ENCODE results near the gene BRI3.

Gene BRI3

DNA sequence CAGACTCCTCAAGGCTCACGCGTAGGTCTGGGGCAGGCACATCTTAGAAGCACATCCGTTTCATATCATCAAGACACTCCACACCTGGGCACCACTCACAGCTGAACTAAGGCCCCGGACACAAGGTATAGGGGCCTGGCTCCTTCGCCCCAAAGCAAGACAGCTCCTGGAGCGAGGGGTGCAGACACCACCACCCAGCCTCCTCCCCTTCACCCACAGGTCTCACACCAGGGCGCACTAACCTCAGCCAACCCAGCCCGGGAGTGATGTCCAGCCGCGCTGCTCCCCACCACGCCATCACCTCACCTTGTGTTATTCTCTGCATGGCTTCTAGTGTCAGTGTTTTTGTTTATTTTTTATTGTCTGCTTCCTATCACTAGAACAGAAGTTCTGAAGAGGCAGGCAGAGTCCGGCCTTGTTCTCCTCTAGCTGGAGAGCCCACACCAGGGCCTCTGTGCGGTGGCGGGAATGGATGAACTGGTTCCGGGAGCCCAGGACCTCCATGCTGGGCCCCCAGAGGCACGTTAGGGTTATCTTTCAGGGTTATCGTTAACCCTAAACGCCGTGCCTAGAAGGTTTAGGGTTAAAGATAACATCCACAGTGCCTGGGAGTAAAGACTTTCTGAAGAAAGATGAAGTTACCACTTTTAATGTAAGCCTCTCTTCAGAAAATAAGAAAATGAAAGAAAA is 21.8 kb downstream of the BRI3 start:
- TF ChIP-seq, protein P1, sequence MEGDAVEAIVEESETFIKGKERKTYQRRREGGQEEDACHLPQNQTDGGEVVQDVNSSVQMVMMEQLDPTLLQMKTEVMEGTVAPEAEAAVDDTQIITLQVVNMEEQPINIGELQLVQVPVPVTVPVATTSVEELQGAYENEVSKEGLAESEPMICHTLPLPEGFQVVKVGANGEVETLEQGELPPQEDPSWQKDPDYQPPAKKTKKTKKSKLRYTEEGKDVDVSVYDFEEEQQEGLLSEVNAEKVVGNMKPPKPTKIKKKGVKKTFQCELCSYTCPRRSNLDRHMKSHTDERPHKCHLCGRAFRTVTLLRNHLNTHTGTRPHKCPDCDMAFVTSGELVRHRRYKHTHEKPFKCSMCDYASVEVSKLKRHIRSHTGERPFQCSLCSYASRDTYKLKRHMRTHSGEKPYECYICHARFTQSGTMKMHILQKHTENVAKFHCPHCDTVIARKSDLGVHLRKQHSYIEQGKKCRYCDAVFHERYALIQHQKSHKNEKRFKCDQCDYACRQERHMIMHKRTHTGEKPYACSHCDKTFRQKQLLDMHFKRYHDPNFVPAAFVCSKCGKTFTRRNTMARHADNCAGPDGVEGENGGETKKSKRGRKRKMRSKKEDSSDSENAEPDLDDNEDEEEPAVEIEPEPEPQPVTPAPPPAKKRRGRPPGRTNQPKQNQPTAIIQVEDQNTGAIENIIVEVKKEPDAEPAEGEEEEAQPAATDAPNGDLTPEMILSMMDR (IDR thresholded peaks at IDR 0.05; ENCODE audit: low read depth, low read length): no peak
- H3K4me3 ChIP-seq (ENCODE audit: low read depth, low read length): no peak overlapping the region

DNA sequence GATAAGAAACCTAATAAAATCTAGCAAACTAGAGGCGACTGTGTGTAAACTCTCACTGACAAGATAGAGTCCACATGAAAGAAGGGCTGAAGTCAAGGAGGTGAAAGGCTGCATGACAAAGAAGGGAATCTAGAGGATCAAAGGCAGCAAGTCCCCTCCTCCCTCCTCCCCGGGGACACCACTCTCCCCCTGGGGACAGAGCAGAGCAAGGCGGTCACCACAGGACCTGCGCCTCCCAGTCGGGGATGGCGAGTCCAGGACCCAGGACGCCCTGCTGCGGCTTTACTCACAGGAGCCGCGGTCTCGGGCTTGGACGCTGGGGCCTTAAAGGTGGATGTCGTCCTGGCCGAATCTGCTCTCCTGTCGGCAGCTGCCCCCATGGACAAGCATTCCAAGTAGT is 22.4 kb downstream of the BRI3 start:
- TF ChIP-seq, protein P1 (IDR thresholded peaks at IDR 0.05; ENCODE audit: low read depth, low read length): no peak
- H3K4me3 ChIP-seq (ENCODE audit: low read depth, low read length): no peak overlapping the region

- TF ChIP-seq, protein P1 (IDR thresholded peaks at IDR 0.05; ENCODE audit: low read depth, low read length): no peak
- no peak overlapping the region for H3K4me3 ChIP-seq (ENCODE audit: low read depth, low read length)
Observed at GRCh38 chr7:98305951-98306535, 24.6 kb downstream of the BRI3 start.

DNA sequence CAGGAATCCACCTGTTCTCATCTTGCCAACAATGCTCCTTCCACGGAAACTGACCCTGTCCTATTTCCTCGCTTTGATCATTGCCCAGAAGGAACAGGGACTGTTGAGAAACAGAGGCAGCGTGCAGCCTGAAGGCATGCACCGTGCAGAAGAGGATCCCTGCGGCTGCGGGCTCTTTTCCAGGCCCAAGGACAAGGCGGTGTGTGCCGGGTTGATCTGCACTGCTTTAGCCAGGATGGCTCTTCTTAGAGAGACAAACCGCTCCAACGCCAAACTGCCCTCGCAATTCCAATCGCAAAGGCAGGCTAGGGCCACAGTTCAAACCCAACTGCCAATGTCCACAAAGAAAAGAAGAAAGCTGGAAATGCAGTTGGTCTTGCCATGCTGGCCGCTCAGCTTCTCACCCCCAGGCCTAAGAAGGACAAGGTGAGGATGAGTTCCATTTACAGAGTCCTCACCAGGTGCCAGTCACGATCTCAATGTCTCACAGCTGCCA is 26.5 kb downstream of the BRI3 start:
- H3K4me3 ChIP-seq (ENCODE audit: low read depth, low read length): no peak overlapping the region
- TF ChIP-seq, protein P1 (IDR thresholded peaks at IDR 0.05; ENCODE audit: low read depth, low read length): no peak

GRCh38 chr7:98309566-98309965 is 28.1 kb downstream of the BRI3 start:
- no peak overlapping the region for H3K4me3 ChIP-seq (ENCODE audit: low read depth, low read length)
- TF ChIP-seq, protein P1 (IDR thresholded peaks at IDR 0.05; ENCODE audit: low read depth, low read length): no peak

GRCh38 chr7:98312201-98312600 is 30.7 kb downstream of the BRI3 start:
- H3K4me3 ChIP-seq (ENCODE audit: low read depth, low read length): no peak overlapping the region
- TF ChIP-seq, protein P1 (IDR thresholded peaks at IDR 0.05; ENCODE audit: low read depth, low read length): no peak

DNA sequence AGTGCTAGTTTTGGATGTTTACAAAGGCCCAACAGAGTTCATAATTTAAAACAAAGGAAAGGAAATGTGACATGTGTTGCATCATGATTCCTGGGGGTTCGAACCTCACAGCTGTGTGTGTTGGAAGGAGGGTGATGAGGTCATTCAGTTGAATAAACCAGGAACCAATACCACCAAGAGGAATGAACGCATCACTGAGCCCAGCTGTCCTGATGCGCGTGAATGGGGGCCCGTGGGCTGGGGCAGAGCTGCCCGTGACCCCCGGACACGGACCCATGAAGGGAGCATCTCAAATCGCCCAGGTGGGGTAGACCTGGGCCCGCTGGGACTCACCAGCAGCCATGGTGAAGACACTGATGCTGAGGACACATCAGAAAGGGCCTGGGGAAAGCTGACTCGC is 33.0 kb downstream of the BRI3 start:
- no peak overlapping the region for H3K4me3 ChIP-seq (ENCODE audit: low read depth, low read length)
- TF ChIP-seq, protein P1 (IDR thresholded peaks at IDR 0.05; ENCODE audit: low read depth, low read length): no peak
